ENCODE measurements around the gene ABHD5. TPM values are rescaled to one million over a fixed set of nuclear protein-coding genes. Genes with fewer than 3 reads are reported as not detected.

The ABHD5 gene
- total RNA-seq, 4 donors from 2014 or later: 18.6 to 43.7 (median 33.7) TPM

GRCh38 chr3:43699864-43700263 is 9.1 kb downstream of the ABHD5 start:
- H3K36me3 ChIP-seq: peaks cover 0 to 7% of the 10 kb centered on the region in 2 donors

DNA sequence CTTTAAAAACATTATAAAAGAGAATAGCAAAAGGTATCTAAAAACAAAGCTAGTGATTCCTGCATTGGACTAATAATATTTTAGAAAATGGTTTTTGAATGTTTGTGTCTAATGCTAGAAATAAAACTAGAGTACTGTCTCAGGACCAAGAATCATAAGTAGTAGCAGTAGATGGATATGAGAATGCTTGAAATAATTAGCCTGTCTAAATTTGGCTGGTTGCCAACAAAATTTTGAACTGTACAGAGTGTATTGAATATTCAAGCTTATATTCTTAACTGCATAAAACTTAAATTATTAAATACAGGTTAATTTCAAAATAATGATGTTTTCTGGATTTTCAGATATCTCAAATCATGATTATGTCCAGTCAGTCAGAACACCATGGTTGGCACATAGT is 14.0 kb downstream of the ABHD5 start:
- DNase-seq (no peak), ATAC-seq (no peak)
- TF ChIP-seq POLR2A (IDR thresholded peaks at IDR 0.05): no peak
- TF ChIP-seq, protein P1, sequence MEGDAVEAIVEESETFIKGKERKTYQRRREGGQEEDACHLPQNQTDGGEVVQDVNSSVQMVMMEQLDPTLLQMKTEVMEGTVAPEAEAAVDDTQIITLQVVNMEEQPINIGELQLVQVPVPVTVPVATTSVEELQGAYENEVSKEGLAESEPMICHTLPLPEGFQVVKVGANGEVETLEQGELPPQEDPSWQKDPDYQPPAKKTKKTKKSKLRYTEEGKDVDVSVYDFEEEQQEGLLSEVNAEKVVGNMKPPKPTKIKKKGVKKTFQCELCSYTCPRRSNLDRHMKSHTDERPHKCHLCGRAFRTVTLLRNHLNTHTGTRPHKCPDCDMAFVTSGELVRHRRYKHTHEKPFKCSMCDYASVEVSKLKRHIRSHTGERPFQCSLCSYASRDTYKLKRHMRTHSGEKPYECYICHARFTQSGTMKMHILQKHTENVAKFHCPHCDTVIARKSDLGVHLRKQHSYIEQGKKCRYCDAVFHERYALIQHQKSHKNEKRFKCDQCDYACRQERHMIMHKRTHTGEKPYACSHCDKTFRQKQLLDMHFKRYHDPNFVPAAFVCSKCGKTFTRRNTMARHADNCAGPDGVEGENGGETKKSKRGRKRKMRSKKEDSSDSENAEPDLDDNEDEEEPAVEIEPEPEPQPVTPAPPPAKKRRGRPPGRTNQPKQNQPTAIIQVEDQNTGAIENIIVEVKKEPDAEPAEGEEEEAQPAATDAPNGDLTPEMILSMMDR (IDR thresholded peaks at IDR 0.05 in 4 of 5, conservative IDR thresholded peaks at IDR 0.05 in 1 of 5): no peak
- Histone ChIP-seq H3K36me3 (peaks cover 0 to 7% of the 10 kb centered on the region in 2 donors), H3K9me3 (no peaks in the 10 kb centered on the region), H3K27me3 (no peaks in the 10 kb centered on the region), H3K4me1 (peaks cover 0 to 4% of the 10 kb centered on the region in 2 donors), H3K4me3 (no peak overlapping the region), H3K27ac (no peak overlapping the region)
- intact Hi-C loops (cut with DNase I; ENCODE audit: low total_unique reads): loop anchor here (5.0 kb wide), 2 partner anchors 63 to 82 kb away; partner anchors contain the start of gene ANO10
- in situ Hi-C loops (cut with MboI; ENCODE audit: low sequenced_read_pairs in 4 of 4): no loop called here

More at GRCh38 chr3:43699864-43700263, 9.1 kb downstream of the ABHD5 start:
- Histone ChIP-seq H3K27ac (no peak overlapping the region), H3K4me3 (no peak overlapping the region), H3K4me1 (peaks cover 11 to 17% of the 10 kb centered on the region in 2 donors), H3K9me3 (no peaks in the 10 kb centered on the region), H3K27me3 (no peaks in the 10 kb centered on the region)
- TF ChIP-seq POLR2A (IDR thresholded peaks at IDR 0.05): no peak
- TF ChIP-seq, protein P1 (IDR thresholded peaks at IDR 0.05 in 4 of 5, conservative IDR thresholded peaks at IDR 0.05 in 1 of 5): no peak
- in situ Hi-C loops (cut with MboI; ENCODE audit: low sequenced_read_pairs in 4 of 4): no loop called here
- no peak for ATAC-seq
- intact Hi-C loops (cut with DNase I; ENCODE audit: low total_unique reads): loop anchor here (10.0 kb wide), 1 partner anchor 1115 kb away; the partner anchor contains the start of gene SEC22C
- no peak for DNase-seq

GRCh38 chr3:43706342-43706741 is 15.6 kb downstream of the ABHD5 start:
- Histone ChIP-seq H3K4me1 (peaks cover 0 to 4% of the 10 kb centered on the region in 2 donors), H3K36me3 (peaks cover 0 to 4% of the 10 kb centered on the region in 2 donors), H3K27ac (no peak overlapping the region), H3K27me3 (no peaks in the 10 kb centered on the region), H3K9me3 (no peaks in the 10 kb centered on the region), H3K4me3 (no peak overlapping the region)
- in situ Hi-C loops (cut with MboI; ENCODE audit: low sequenced_read_pairs in 4 of 4) (no loop called here), intact Hi-C loops (cut with DNase I; ENCODE audit: low total_unique reads) (loop anchor here (5.0 kb wide), 2 partner anchors 61 to 84 kb away; partner anchors contain the start of gene ANO10)
- ATAC-seq: no peak
- no peak for DNase-seq
- no peak for TF ChIP-seq POLR2A (IDR thresholded peaks at IDR 0.05)
- TF ChIP-seq, protein P1 (IDR thresholded peaks at IDR 0.05 in 4 of 5, conservative IDR thresholded peaks at IDR 0.05 in 1 of 5): no peak

DNA sequence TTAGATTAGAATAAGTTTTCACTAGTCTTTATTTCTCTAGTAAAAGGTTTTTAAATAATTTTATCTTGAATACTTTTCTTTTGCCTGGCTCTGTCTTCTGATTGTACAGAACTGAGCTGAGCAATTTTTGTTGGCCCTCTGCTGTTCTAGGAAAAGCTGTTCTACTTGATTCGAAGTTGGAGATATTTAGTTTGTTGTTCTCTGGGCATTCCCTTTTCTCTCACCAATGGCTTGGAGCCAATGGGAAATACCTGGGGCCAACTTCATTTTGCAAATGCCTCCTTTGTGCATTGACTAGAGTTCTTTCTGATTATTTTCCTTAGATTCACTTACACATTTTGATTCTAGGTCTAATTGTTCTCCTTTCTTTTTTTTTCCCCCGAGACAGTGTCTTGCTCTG is 16.5 kb downstream of the ABHD5 start:
- Histone ChIP-seq H3K27me3 (no peaks in the 10 kb centered on the region), H3K27ac (no peak overlapping the region), H3K4me1 (peaks cover 0 to 4% of the 10 kb centered on the region in 2 donors), H3K9me3 (no peaks in the 10 kb centered on the region), H3K4me3 (no peak overlapping the region), H3K36me3 (peaks cover 0 to 14% of the 10 kb centered on the region in 2 donors)
- intact Hi-C loops (cut with DNase I; ENCODE audit: low total_unique reads): loop anchor here (5.0 kb wide), 2 partner anchors 60 to 85 kb away; partner anchors contain the start of gene ANO10
- no peak for ATAC-seq
- in situ Hi-C loops (cut with MboI; ENCODE audit: low sequenced_read_pairs in 4 of 4): no loop called here
- TF ChIP-seq, protein P1 (IDR thresholded peaks at IDR 0.05 in 4 of 5, conservative IDR thresholded peaks at IDR 0.05 in 1 of 5): no peak
- TF ChIP-seq POLR2A (IDR thresholded peaks at IDR 0.05): no peak
- DNase-seq: no peak
